Endothelial cell of umbilical vein (primary cell): ENCODE results near the gene PTPRK. TPM values are rescaled to one million over a fixed set of nuclear protein-coding genes. Genes with fewer than 3 reads are reported as not detected.

ENCODE experiments used
- BruUV-seq: library from RNA; stranded (reverse); fragments of 400-500 nt; replicated peaks from 2 replicates; lab custom pipeline; 2021; lab: Mats Ljungman, UMichigan
- CTCF ChIA-PET: fragments of 300-600, 350-600 bp; sonication (Branson Sonifier 250); formaldehyde crosslinking; loops from one replicate; lab custom pipeline; 2021; ENCODE audit warnings: antibody characterized with exemption, inconsistent platforms; lab: Charles Lee
- POLR2A ChIA-PET: fragments of 300-600, 350-600 bp; sonication (Branson Sonifier 250); formaldehyde crosslinking; loops from one replicate; lab custom pipeline; 2021; ENCODE audit warnings: antibody characterized with exemption, inconsistent platforms; lab: Charles Lee
- DNase-seq: peaks from one replicate; pipeline ENCODE4 v3.0.0-alpha.2; 2011; ENCODE audit warnings: low read depth, low spot score
- FAIRE-seq: peaks from 2 replicates; lab custom pipeline; 2011; peaks lifted over from hg19 to GRCh38; lab: Jason Lieb, UNC
- H2AFZ ChIP-seq: 2 replicates; pipeline ENCODE4 v1.6.0; 2012; ENCODE audit warnings: low read depth, low read length, control low read depth, inconsistent platforms
- H3K27ac ChIP-seq: 2 replicates; pipeline ENCODE4 v1.5.1; 2011; ENCODE audit warnings: low read depth, mild to moderate bottlenecking, control low read depth, low read length, moderate library complexity; ENCODE audit not compliant: insufficient read depth
- H3K27me3 ChIP-seq, 2 experiments: 2 replicates each; pipeline versions ENCODE4 v1.6.0 to v1.6.1; 2011; ENCODE audit warnings: low read length in 2 of 2, mixed read lengths in 1 of 2; ENCODE audit not compliant: control insufficient read depth in 2 of 2, insufficient read depth in 2 of 2
- H3K36me3 ChIP-seq, 2 experiments: 2 replicates in 1 of 2; 3 replicates in 1 of 2; pipeline ENCODE4 v1.5.1; 2011; ENCODE audit warnings: low read length in 2 of 2, mild to moderate bottlenecking in 1 of 2, moderate library complexity in 1 of 2; ENCODE audit not compliant: control insufficient read depth in 2 of 2, insufficient read depth in 2 of 2; ENCODE audit errors: extremely low read depth in 1 of 2
- H3K4me1 ChIP-seq: 3 replicates; pipeline ENCODE4 v1.5.1; 2011; ENCODE audit warnings: mild to moderate bottlenecking, low read length; ENCODE audit not compliant: control insufficient read depth, insufficient read depth; ENCODE audit errors: extremely low read depth
- H3K4me2 ChIP-seq: 2 replicates; pipeline ENCODE4 v1.6.1; 2011; ENCODE audit warnings: low read length, control low read depth, mixed read lengths; ENCODE audit not compliant: insufficient read depth
- H3K4me3 ChIP-seq, 3 experiments: fragments of 200-600 bp in 1 of 3; sonication (generic), shearing (Covaris generic) in 1 of 3; replicated peaks in 1 of 3; 2 replicates each; pipeline ENCODE4 v1.5.1; 2011 to 2016; ENCODE audit warnings: control low read depth in 3 of 3, low read length in 3 of 3, mild to moderate bottlenecking in 2 of 3, inconsistent platforms in 1 of 3, low read depth in 1 of 3, moderate library complexity in 1 of 3; ENCODE audit not compliant: insufficient read depth in 1 of 3
- H3K79me2 ChIP-seq: 2 replicates; pipeline ENCODE4 v1.6.0; 2012; ENCODE audit warnings: low read length, inconsistent platforms; ENCODE audit not compliant: control insufficient read depth, insufficient read depth
- H3K9ac ChIP-seq: replicated peaks from 2 replicates; pipeline ENCODE3; 2011; ENCODE audit warnings: low read length, control low read depth; ENCODE audit not compliant: insufficient read depth; ENCODE audit errors: extremely low read depth
- H3K9me1 ChIP-seq: replicated peaks from 3 replicates; pipeline ENCODE4 v1.6.0; 2011; ENCODE audit warnings: mild to moderate bottlenecking, low read length; ENCODE audit not compliant: control insufficient read depth, insufficient read depth; ENCODE audit errors: extremely low read depth
- H3K9me3 ChIP-seq: replicated peaks from 2 replicates; pipeline ENCODE4 v1.5.1; 2012; ENCODE audit warnings: low read length, inconsistent platforms; ENCODE audit not compliant: control insufficient read depth, insufficient read depth
- H4K20me1 ChIP-seq: replicated peaks from 2 replicates; pipeline ENCODE3; 2011; ENCODE audit warnings: mild to moderate bottlenecking, low read length; ENCODE audit not compliant: control insufficient read depth, insufficient read depth; ENCODE audit errors: extremely low read depth
- EZH2 ChIP-seq: IDR thresholded peaks from 2 replicates; pipeline ENCODE4 v1.6.1; 2012; ENCODE audit warnings: borderline replicate concordance, low read depth, mild to moderate bottlenecking, moderate library complexity, low read length, inconsistent platforms; ENCODE audit not compliant: severe bottlenecking
- FOS ChIP-seq: IDR thresholded peaks from 2 replicates; pipeline ENCODE4 v1.6.1; 2011; ENCODE audit warnings: mild to moderate bottlenecking, low read length, moderate library complexity, borderline replicate concordance; ENCODE audit not compliant: insufficient read depth
- GATA2 ChIP-seq: IDR thresholded peaks from 2 replicates; pipeline ENCODE4 v1.7.0; 2011; ENCODE audit warnings: low read depth, mild to moderate bottlenecking, moderate library complexity, mixed read lengths, low read length; ENCODE audit not compliant: insufficient read length, insufficient read depth
- JUN ChIP-seq: IDR thresholded peaks from 2 replicates; pipeline ENCODE4 v1.6.1; 2011; ENCODE audit warnings: borderline replicate concordance, low read depth; ENCODE audit not compliant: insufficient read length, insufficient read depth
- MYC ChIP-seq: IDR thresholded peaks from one replicate; pipeline ENCODE4 v1.6.1; 2011; ENCODE audit warnings: mild to moderate bottlenecking, low read depth, low read length
- POLR2A ChIP-seq: IDR thresholded peaks from 2 replicates; pipeline ENCODE4 v1.6.1; 2012; ENCODE audit warnings: low read depth, mild to moderate bottlenecking, control low read depth, low read length
- POLR2AphosphoS5 ChIP-seq: IDR thresholded peaks from 2 replicates; pipeline ENCODE4 v1.6.1; 2012; ENCODE audit warnings: low read depth, mild to moderate bottlenecking, control low read depth, low read length, moderate library complexity; ENCODE audit not compliant: insufficient read depth
- dilution Hi-C: fragments of 300-500 bp; cut with MboI; formaldehyde crosslinking; loops from one replicate; pipeline ENCODE4 v1.15.0; 2019; ENCODE audit warnings: low sequenced_read_pairs; ENCODE audit not compliant: extremely low pct_ligation_motif_present
- intact Hi-C: fragments of 100-400 bp; cut with micrococcal nuclease; formaldehyde crosslinking; loops from one replicate; pipeline ENCODE4 v1.10.0; 2022
- polyA plus RNA-seq, 4 experiments: library from polyadenylated mRNA; depleted of rRNA in 3 of 4; stranded (reverse) in 3 of 4; unstranded in 1 of 4; fragments of >200 nt; gene quantifications; 2 replicates each; pipeline versions ENCODE4 v1.2.1 to v1.2.3, GENCODE V29; 2011 to 2012; ENCODE audit warnings: missing spikeins in 1 of 4
- total RNA-seq: library from RNA; stranded (reverse); gene quantifications from 2 replicates; pipeline ENCODE4 v1.2.3, GENCODE V29; 2021
- TF ChIP-seq, protein P1 (sequence below), 2 donors: IDR thresholded peaks; 1 replicate in 1 of 2; 2 replicates in 1 of 2; pipeline ENCODE4 v1.5.1; 2011; ENCODE audit warnings: low read length in 2 of 2, mild to moderate bottlenecking in 2 of 2, moderate library complexity in 2 of 2, control low read depth in 1 of 2, inconsistent platforms in 1 of 2, low read depth in 1 of 2; ENCODE audit not compliant: insufficient read depth in 1 of 2; ENCODE audit errors: extremely low read depth in 1 of 2
- TF ChIP-seq, protein P2 (sequence below): IDR thresholded peaks from 2 replicates; pipeline ENCODE4 v1.6.1; 2011; ENCODE audit not compliant: insufficient read depth, insufficient read length

Gene PTPRK
- total and polyA plus RNA-seq, 2 donors (not counting 3 experiments of a cell fraction or from before 2014, with no cell fraction given): 15.2 to 74.0 TPM

DNA sequence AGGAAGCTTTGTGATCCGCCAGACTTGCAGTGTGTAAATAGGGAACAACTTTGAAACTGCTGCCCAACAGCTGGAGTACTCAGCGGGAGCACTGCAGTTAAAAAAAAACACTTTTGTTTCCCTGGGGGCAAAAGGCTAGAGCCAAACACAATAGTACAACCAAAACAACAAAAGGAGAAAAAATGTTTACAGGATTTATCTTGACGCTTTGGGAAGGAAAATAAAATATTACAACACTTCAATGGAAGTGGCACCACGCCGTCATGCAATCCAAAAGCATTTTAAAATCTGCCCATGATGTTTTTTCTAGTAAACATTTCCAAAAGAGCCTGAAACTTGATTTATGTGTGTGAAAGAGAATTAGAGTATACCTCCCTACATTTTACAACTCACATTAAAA lies 26.0 kb downstream of the PTPRK start:
- POLR2A ChIA-PET: interaction anchor here (1.0 kb wide), 1 partner anchor 26 kb away, joined by 3 read pairs; the partner anchor contains the start of gene PTPRK
- intact Hi-C loops: no loop called here
- H3K27ac ChIP-seq: no peak overlapping the region

More for the DNA sequence above, 26.0 kb downstream of the PTPRK start:
- Histone ChIP-seq H3K9me3 (no peaks in the 10 kb centered on the region), H4K20me1 (no peaks in the 10 kb centered on the region), H3K36me3 (peaks cover 0 to 2% of the 10 kb centered on the region in 2 experiments), H3K4me3 (no peak overlapping the region), H2AFZ (no peak overlapping the region), H3K9me1 (no peaks in the 10 kb centered on the region), H3K9ac (no peak overlapping the region), H3K4me1 (peaks cover 33% of the 10 kb centered on the region), H3K79me2 (peaks cover 57% of the 10 kb centered on the region), H3K27me3 (no peaks in the 10 kb centered on the region), H3K4me2 (no peak overlapping the region)
- CTCF ChIA-PET: interaction anchor here (0.7 kb wide), 1 partner anchor 9 kb away, joined by 3 read pairs; no protein-coding TSS in a partner anchor
- dilution Hi-C loops: no loop called here
- BruUV-seq: no TSS peak
- no peak for DNase-seq
- no peak for FAIRE-seq
- no peak for TF ChIP-seq GATA2
- no peak for TF ChIP-seq POLR2AphosphoS5
- TF ChIP-seq POLR2A: no peak
- TF ChIP-seq JUN: no peak
- no peak for TF ChIP-seq MYC
- no peak for TF ChIP-seq FOS
- TF ChIP-seq, protein P1, sequence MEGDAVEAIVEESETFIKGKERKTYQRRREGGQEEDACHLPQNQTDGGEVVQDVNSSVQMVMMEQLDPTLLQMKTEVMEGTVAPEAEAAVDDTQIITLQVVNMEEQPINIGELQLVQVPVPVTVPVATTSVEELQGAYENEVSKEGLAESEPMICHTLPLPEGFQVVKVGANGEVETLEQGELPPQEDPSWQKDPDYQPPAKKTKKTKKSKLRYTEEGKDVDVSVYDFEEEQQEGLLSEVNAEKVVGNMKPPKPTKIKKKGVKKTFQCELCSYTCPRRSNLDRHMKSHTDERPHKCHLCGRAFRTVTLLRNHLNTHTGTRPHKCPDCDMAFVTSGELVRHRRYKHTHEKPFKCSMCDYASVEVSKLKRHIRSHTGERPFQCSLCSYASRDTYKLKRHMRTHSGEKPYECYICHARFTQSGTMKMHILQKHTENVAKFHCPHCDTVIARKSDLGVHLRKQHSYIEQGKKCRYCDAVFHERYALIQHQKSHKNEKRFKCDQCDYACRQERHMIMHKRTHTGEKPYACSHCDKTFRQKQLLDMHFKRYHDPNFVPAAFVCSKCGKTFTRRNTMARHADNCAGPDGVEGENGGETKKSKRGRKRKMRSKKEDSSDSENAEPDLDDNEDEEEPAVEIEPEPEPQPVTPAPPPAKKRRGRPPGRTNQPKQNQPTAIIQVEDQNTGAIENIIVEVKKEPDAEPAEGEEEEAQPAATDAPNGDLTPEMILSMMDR (IDR thresholded peaks at IDR 0.05; ENCODE audit: extremely low read depth in 1 of 2, insufficient read depth in 1 of 2, low read depth in 1 of 2, low read length in 2 of 2): no peak
- TF ChIP-seq, protein P2, sequence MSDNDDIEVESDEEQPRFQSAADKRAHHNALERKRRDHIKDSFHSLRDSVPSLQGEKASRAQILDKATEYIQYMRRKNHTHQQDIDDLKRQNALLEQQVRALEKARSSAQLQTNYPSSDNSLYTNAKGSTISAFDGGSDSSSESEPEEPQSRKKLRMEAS: no peak
- TF ChIP-seq EZH2: no peak
